GM10266 (cell line): ENCODE data around the gene ADAMTS8.

Experiments used
- DNase-seq: peaks from one replicate; pipeline ENCODE4 v3.0.0; 2012; ENCODE audit errors: extremely low spot score
- TF ChIP-seq, protein P1 (sequence below): IDR thresholded peaks from 2 replicates; pipeline ENCODE4 v1.5.1; 2012; ENCODE audit warnings: mild to moderate bottlenecking, low read depth; ENCODE audit not compliant: control insufficient read depth, insufficient read depth; ENCODE audit errors: missing control alignments

ADAMTS8 gene

DNA sequence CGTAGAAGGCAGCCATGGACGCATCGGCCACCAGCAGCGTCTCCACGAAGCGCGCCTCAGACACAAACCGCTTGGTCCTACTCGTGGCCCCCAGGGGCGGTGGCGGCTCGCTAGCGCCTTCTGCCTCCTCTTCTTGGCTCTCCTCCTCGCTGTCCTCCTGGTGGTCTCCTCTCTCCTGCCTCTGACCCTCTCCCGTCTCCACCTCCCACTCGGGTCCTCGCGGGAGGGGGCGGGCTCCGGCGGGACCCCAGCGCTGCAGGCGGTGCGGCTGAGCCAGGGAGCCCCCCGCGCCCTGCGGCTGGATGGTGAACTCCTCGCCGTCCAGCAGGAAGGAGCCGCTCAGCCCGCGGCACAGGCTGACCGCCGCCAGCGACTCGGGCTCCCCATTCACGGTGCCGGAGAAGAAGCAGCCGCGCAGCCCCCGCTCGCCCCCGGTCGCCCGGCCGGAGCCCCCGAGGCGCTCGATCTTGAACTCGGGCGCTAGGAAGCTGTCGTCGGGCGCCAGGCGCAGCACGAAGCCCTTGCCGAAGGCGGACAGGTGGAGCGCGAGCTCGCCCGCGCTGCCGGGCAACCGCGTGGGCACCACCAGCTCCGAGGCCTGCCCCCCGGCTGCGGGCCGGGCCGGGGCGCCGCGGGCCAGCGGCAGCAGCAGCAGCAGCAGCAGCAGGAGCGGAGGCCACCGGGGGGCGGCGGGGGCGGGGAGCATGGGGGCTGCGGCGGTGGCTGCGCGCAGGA, 661 bp downstream of the ADAMTS8 start:
- DNase-seq = no peak

DNA sequence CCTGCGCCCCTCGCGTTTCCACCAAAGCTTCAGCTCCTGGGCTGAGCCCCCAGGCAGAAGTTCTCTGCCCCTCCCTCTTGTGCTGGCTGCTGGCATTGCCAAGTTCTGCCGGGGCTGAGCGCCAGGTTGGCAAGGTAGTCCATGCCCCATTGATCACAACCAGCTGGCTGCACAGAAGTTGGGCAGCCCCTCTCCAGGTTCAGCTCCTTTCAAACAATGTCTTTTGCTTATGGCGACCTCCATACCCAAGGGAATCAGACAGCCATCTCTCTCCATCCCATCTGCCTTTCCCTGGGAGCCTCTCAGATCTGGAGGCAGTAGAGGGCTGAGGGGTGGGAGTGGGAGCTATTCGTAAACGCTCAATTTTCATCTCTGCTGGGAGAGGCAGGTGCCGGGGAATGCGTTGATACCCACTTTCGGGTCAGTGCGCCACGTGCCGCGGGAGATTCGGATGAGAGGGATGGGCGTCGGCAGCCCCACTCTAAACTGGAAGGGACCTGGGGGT, 1.5 kb downstream of the ADAMTS8 start:
- TF ChIP-seq, protein P1, sequence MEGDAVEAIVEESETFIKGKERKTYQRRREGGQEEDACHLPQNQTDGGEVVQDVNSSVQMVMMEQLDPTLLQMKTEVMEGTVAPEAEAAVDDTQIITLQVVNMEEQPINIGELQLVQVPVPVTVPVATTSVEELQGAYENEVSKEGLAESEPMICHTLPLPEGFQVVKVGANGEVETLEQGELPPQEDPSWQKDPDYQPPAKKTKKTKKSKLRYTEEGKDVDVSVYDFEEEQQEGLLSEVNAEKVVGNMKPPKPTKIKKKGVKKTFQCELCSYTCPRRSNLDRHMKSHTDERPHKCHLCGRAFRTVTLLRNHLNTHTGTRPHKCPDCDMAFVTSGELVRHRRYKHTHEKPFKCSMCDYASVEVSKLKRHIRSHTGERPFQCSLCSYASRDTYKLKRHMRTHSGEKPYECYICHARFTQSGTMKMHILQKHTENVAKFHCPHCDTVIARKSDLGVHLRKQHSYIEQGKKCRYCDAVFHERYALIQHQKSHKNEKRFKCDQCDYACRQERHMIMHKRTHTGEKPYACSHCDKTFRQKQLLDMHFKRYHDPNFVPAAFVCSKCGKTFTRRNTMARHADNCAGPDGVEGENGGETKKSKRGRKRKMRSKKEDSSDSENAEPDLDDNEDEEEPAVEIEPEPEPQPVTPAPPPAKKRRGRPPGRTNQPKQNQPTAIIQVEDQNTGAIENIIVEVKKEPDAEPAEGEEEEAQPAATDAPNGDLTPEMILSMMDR = no peak
- DNase-seq = no peak

More for the DNA sequence above, 661 bp downstream of the ADAMTS8 start:
- TF ChIP-seq, protein P1 = no peak

DNA sequence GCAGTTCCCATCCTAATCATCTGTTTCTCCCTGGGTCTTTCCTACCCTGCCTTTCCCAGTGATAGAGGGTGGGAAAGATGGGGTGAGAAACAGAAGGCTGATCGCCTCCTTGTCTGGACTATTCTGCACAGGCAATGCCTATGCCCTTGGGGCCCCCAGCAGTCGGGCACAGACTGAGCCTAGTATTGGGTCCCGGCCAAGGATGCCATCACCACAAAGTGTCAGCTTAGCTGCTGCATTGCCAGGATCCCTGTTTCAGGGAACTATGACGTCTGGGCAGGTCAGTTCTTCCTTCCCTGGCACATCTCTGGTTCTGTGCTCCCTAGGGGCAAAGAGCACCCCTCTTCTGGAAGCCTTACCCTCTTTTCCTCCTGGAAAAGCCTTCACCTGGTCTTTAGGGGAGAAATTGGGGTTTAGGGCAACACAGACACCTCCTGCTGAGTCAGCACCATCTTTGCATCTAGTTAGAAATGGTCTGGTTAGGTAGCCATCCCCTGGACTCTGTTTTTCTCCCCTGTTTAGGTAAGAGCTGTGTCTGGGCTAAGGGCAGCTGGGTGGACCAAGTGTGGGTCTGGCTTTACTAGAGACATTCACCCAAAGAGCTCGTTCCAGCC, 2.1 kb downstream of the ADAMTS8 start:
- no peak for DNase-seq

DNA sequence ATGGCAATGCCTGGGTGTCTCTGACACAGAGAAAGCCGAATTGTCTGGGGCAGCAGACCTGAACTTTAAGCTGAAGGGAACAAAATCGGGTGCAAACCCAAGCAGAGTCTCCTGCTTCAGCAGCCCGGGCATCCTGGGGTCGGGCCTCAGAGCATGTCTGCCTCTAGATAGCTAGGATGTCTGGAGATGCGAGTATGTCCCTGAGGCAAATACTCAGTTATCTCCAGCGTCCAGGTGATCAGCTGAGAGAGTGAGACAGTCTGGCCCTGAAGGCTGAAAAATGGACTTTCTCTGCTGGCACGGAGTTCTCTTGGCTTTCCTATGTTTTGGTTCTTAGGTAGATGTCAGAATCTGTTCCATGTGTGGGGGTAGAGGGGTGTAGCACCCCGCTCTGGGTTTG, 3.3 kb downstream of the ADAMTS8 start:
- DNase-seq = no peak
- TF ChIP-seq, protein P1 = no peak

More for the DNA sequence above, 2.1 kb downstream of the ADAMTS8 start:
- TF ChIP-seq, protein P1 = no peak

DNA sequence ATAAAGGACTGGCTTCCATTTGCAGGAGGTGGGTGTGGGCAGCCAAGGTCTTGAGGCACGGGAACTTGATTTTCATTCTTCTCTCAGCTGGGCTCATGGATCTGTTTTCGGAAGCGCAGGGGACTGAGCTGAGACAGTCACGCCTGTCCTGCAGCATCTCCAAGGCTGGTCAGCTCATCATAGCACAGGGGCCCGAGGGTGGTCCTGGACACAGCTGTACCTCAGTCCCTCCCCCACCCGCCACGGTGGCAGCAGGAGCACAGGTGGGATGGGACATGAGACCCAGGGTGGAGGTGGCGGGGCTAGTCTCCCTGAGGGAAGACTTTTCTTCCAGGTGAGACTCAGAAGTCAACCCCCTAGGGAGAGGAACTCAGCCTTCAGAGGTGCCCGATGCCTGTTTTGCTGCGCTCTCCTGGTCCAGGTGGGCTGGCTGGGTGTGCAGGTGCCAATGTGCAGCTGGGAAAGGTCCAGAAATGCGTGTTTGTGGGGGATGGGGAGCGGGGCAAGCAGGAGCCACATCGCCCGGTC, 3.7 kb downstream of the ADAMTS8 start:
- no peak for DNase-seq
- TF ChIP-seq, protein P1 = no peak

DNA sequence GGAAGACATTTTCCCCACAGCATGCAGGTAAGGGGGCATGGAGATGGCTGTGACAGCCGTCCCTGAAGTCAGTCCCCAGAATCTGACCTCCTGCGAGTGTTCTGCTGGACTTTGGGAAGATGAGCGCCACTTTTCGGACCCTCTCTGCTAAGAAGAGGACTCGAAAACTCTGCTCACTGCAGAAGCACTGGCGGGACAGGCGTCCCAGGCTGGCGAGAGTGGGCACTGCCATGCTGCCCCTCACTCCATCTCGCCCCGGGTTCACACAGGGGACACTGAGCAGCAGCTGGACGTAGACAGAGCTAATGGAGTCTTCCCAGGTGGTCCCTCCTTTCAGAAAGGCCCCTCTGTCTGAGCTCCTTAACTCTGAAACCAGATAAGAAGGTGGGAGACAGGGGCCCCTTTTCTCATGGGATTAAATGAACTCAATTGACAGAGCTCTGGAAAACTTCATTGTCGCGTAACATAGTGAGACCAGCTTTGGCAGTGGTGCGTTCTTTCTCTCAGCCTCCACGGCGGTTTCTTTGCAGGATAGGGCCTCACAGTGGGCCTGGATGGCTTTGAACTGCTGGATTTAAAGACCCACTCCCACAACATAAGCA, 4.8 kb downstream of the ADAMTS8 start:
- TF ChIP-seq, protein P1 = no peak
- DNase-seq = no peak
